GM23338 (cell line): ENCODE results near the gene ELAVL2. TPM values are rescaled to one million over a fixed set of nuclear protein-coding genes. Genes with fewer than 3 reads are reported as not detected.

ENCODE experiments used
- ATAC-seq: fragments of 200-7000 bp; cut with Tn5 transposase; 3 replicates; pipeline ENCODE4 v1.9.1; 2020
- DNase-seq: peaks from one replicate; pipeline ENCODE4 v3.0.0-alpha.2; 2015; ENCODE audit warnings: low spot score
- H2AFZ ChIP-seq: fragments of 200-600 bp; sonication (generic); 2 replicates; pipeline ENCODE4 v1.8.0; 2016; ENCODE audit warnings: antibody characterized with exemption, mild to moderate bottlenecking, moderate library complexity
- H3F3A ChIP-seq: fragments of 200-600 bp; sonication (generic); replicated peaks from 2 replicates; pipeline ENCODE4 v1.8.0; 2017; ENCODE audit warnings: antibody characterized with exemption, mixed run types, low read depth
- H3K27ac ChIP-seq: fragments of 200-600 bp; sonication (generic); 2 replicates; pipeline ENCODE4 v1.6.1; 2016; ENCODE audit warnings: low read depth
- H3K27me3 ChIP-seq: fragments of 200-600 bp; sonication (generic); 2 replicates; pipeline ENCODE4 v1.8.0; 2016; ENCODE audit warnings: mild to moderate bottlenecking, mixed run types, moderate library complexity; ENCODE audit not compliant: insufficient read depth
- H3K36me3 ChIP-seq: fragments of 200-600 bp; sonication (generic); 2 replicates; pipeline ENCODE4 v1.8.0; 2016; ENCODE audit warnings: mild to moderate bottlenecking; ENCODE audit not compliant: insufficient read depth
- H3K4me1 ChIP-seq: fragments of 200-600 bp; sonication (generic); 2 replicates; pipeline ENCODE4 v1.8.0; 2016; ENCODE audit warnings: mild to moderate bottlenecking, moderate library complexity; ENCODE audit not compliant: insufficient read depth
- H3K4me2 ChIP-seq: fragments of 200-600 bp; sonication (generic); 2 replicates; pipeline ENCODE4 v1.7.1; 2017; ENCODE audit warnings: mixed run types
- H3K4me3 ChIP-seq: fragments of 200-600 bp; sonication (generic); 2 replicates; pipeline ENCODE4 v1.6.1; 2016; ENCODE audit warnings: mixed run types
- H3K79me2 ChIP-seq: fragments of 200-600 bp; sonication (generic); replicated peaks from 2 replicates; pipeline ENCODE4 v1.8.0; 2017; ENCODE audit warnings: mild to moderate bottlenecking; ENCODE audit not compliant: insufficient read depth
- H3K9me2 ChIP-seq: fragments of 200-600 bp; sonication (generic); 2 replicates; pipeline ENCODE4 v1.8.0; 2017; ENCODE audit not compliant: insufficient read depth
- H4K20me1 ChIP-seq: fragments of 200-600 bp; sonication (generic); replicated peaks from 2 replicates; pipeline ENCODE4 v1.8.0; 2017; ENCODE audit warnings: mild to moderate bottlenecking; ENCODE audit not compliant: insufficient read depth
- H3K27ac Mint-ChIP-seq: 2 replicates; pipeline ENCODE4 v1.8.0; 2020; ENCODE audit warnings: inconsistent platforms, mild to moderate bottlenecking, moderate library complexity, mixed read lengths
- H3K27me3 Mint-ChIP-seq: 3 replicates; pipeline ENCODE4 v1.8.0; 2022; ENCODE audit warnings: low read depth, mild to moderate bottlenecking, moderate library complexity, mixed read lengths, inconsistent platforms; ENCODE audit not compliant: insufficient read depth, poor library complexity
- H3K36me3 Mint-ChIP-seq: 3 replicates; pipeline ENCODE4 v1.8.0; 2021; ENCODE audit warnings: low read depth, mild to moderate bottlenecking, inconsistent platforms, moderate library complexity, mixed read lengths
- H3K4me1 Mint-ChIP-seq: 3 replicates; pipeline ENCODE4 v1.8.0; 2020; ENCODE audit warnings: mild to moderate bottlenecking, inconsistent platforms, mixed read lengths
- H3K4me3 Mint-ChIP-seq: 3 replicates; pipeline ENCODE4 v1.8.0; 2021; ENCODE audit warnings: moderate library complexity, mild to moderate bottlenecking, inconsistent platforms, mixed read lengths
- H3K9me3 Mint-ChIP-seq: 3 replicates; pipeline ENCODE4 v1.8.0; 2020; ENCODE audit warnings: moderate library complexity, mild to moderate bottlenecking, inconsistent platforms, mixed read lengths
- CREB1 ChIP-seq: fragments of 250-450 bp; sonication (Bioruptor Pico); IDR thresholded peaks from 2 replicates; pipeline ENCODE4 v1.5.0; 2020; ENCODE audit warnings: low read depth, mild to moderate bottlenecking, moderate library complexity
- CTCF ChIP-seq, 2 experiments: fragments of 200-600 bp in 1 of 2; sonication (generic) in 1 of 2; conservative IDR thresholded peaks; 2 replicates each; pipeline versions ENCODE4 v1.5.1 to v1.6.1; 2016 to 2017; ENCODE audit warnings: antibody characterized with exemption in 2 of 2, low read depth in 2 of 2, mild to moderate bottlenecking in 2 of 2, moderate library complexity in 1 of 2
- ETS1 ChIP-seq: IDR thresholded peaks from 2 replicates; pipeline ENCODE4 v1.6.1; 2016; ENCODE audit warnings: antibody characterized with exemption
- EZH2phosphoT487 ChIP-seq: fragments of 200-600 bp; sonication (generic); IDR thresholded peaks from one replicate; pipeline ENCODE4 v1.8.1; 2018; ENCODE audit warnings: antibody characterized with exemption; ENCODE audit not compliant: unreplicated experiment
- NANOG ChIP-seq: IDR thresholded peaks from 2 replicates; pipeline ENCODE4 v1.6.1; 2016; ENCODE audit warnings: antibody characterized with exemption, borderline replicate concordance
- POLR2AphosphoS5 ChIP-seq: IDR thresholded peaks from 2 replicates; pipeline ENCODE4 v1.6.1; 2016; ENCODE audit warnings: antibody characterized with exemption, low read depth
- STAT1 ChIP-seq: IDR thresholded peaks from one replicate; pipeline ENCODE4 v1.6.1; 2016; ENCODE audit warnings: antibody characterized with exemption; ENCODE audit not compliant: unreplicated experiment
- ZNF114 ChIP-seq: fragments of 250-450 bp; sonication (Bioruptor Pico); IDR thresholded peaks from 2 replicates; pipeline ENCODE4 v1.5.0; 2020; ENCODE audit warnings: mild to moderate bottlenecking, moderate library complexity
- polyA plus RNA-seq: library from polyadenylated mRNA; unstranded; fragments of >200 nt; fragmentation: Nextera tagmentation; extraction: Ambion mirVana; gene quantifications from 2 replicates; pipeline ENCODE4 v1.2.1, GENCODE V29; 2016
- total RNA-seq: library from RNA; depleted of rRNA; stranded (reverse); fragments of >200 nt; shearing (Covaris generic); gene quantifications from 2 replicates; pipeline ENCODE4 v1.2.3, GENCODE V29; 2014
- TF ChIP-seq, protein P1 (sequence below): fragments of 250-450 bp; sonication (Bioruptor Pico); IDR thresholded peaks from 2 replicates; pipeline ENCODE4 v1.5.0; 2020; ENCODE audit warnings: mild to moderate bottlenecking, moderate library complexity
- TF ChIP-seq, protein P2 (sequence below): IDR thresholded peaks from one replicate; pipeline ENCODE4 v1.6.1; 2018; ENCODE audit warnings: antibody characterized with exemption; ENCODE audit not compliant: unreplicated experiment

ELAVL2 gene
- total and polyA plus RNA-seq, 2 experiments from 2014 or later = 18.6 to 42.4 TPM

GRCh38 chr9:23819403-23819802, 6.6 kb downstream of the ELAVL2 start:
- DNase-seq (peak; percentile 57), ATAC-seq (no peak)
- Histone ChIP-seq H3K4me3 (peak overlapping the region; percentile 78), H3K36me3 (no peaks in the 10 kb centered on the region), H4K20me1 (peaks cover 12% of the 10 kb centered on the region), H3F3A (no peaks in the 10 kb centered on the region), H3K79me2 (peaks cover 83% of the 10 kb centered on the region), H3K4me2 (peak overlapping the region; percentile 99), H2AFZ (no peak overlapping the region), H3K9me2 (no peaks in the 10 kb centered on the region), H3K4me1 (peaks cover 55% of the 10 kb centered on the region), H3K27me3 (peaks cover 17% of the 10 kb centered on the region), H3K27ac (no peak overlapping the region)
- H3K36me3 Mint-ChIP-seq = no peaks in the 10 kb centered on the region; the same call in 2 of the 3 replicates
- TF ChIP-seq POLR2AphosphoS5 (no peak), NANOG (no peak), ETS1 (no peak), CTCF (conservative IDR thresholded peaks at IDR 0.05; ENCODE audit: low read depth in 2 of 2) (no peak), EZH2phosphoT487 (no peak), STAT1 (no peak), CREB1 (no peak), ZNF114 (CRISPR knock-in tag) (no peak)
- TF ChIP-seq, protein P1, sequence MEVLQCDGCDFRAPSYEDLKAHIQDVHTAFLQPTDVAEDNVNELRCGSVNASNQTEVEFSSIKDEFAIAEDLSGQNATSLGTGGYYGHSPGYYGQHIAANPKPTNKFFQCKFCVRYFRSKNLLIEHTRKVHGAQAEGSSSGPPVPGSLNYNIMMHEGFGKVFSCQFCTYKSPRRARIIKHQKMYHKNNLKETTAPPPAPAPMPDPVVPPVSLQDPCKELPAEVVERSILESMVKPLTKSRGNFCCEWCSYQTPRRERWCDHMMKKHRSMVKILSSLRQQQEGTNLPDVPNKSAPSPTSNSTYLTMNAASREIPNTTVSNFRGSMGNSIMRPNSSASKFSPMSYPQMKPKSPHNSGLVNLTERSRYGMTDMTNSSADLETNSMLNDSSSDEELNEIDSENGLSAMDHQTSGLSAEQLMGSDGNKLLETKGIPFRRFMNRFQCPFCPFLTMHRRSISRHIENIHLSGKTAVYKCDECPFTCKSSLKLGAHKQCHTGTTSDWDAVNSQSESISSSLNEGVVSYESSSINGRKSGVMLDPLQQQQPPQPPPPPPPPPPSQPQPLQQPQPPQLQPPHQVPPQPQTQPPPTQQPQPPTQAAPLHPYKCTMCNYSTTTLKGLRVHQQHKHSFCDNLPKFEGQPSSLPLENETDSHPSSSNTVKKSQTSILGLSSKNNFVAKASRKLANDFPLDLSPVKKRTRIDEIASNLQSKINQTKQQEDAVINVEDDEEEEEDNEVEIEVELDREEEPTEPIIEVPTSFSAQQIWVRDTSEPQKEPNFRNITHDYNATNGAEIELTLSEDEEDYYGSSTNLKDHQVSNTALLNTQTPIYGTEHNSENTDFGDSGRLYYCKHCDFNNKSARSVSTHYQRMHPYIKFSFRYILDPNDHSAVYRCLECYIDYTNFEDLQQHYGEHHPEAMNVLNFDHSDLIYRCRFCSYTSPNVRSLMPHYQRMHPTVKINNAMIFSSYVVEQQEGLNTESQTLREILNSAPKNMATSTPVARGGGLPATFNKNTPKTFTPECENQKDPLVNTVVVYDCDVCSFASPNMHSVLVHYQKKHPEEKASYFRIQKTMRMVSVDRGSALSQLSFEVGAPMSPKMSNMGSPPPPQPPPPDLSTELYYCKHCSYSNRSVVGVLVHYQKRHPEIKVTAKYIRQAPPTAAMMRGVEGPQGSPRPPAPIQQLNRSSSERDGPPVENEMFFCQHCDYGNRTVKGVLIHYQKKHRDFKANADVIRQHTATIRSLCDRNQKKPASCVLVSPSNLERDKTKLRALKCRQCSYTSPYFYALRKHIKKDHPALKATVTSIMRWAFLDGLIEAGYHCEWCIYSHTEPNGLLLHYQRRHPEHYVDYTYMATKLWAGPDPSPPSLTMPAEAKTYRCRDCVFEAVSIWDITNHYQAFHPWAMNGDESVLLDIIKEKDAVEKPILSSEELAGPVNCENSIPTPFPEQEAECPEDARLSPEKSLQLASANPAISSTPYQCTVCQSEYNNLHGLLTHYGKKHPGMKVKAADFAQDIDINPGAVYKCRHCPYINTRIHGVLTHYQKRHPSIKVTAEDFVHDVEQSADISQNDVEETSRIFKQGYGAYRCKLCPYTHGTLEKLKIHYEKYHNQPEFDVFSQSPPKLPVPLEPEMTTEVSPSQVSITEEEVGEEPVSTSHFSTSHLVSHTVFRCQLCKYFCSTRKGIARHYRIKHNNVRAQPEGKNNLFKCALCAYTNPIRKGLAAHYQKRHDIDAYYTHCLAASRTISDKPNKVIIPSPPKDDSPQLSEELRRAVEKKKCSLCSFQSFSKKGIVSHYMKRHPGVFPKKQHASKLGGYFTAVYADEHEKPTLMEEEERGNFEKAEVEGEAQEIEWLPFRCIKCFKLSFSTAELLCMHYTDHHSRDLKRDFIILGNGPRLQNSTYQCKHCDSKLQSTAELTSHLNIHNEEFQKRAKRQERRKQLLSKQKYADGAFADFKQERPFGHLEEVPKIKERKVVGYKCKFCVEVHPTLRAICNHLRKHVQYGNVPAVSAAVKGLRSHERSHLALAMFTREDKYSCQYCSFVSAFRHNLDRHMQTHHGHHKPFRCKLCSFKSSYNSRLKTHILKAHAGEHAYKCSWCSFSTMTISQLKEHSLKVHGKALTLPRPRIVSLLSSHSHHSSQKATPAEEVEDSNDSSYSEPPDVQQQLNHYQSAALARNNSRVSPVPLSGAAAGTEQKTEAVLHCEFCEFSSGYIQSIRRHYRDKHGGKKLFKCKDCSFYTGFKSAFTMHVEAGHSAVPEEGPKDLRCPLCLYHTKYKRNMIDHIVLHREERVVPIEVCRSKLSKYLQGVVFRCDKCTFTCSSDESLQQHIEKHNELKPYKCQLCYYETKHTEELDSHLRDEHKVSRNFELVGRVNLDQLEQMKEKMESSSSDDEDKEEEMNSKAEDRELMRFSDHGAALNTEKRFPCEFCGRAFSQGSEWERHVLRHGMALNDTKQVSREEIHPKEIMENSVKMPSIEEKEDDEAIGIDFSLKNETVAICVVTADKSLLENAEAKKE (CRISPR knock-in tag) = no peak
- TF ChIP-seq, protein P2, sequence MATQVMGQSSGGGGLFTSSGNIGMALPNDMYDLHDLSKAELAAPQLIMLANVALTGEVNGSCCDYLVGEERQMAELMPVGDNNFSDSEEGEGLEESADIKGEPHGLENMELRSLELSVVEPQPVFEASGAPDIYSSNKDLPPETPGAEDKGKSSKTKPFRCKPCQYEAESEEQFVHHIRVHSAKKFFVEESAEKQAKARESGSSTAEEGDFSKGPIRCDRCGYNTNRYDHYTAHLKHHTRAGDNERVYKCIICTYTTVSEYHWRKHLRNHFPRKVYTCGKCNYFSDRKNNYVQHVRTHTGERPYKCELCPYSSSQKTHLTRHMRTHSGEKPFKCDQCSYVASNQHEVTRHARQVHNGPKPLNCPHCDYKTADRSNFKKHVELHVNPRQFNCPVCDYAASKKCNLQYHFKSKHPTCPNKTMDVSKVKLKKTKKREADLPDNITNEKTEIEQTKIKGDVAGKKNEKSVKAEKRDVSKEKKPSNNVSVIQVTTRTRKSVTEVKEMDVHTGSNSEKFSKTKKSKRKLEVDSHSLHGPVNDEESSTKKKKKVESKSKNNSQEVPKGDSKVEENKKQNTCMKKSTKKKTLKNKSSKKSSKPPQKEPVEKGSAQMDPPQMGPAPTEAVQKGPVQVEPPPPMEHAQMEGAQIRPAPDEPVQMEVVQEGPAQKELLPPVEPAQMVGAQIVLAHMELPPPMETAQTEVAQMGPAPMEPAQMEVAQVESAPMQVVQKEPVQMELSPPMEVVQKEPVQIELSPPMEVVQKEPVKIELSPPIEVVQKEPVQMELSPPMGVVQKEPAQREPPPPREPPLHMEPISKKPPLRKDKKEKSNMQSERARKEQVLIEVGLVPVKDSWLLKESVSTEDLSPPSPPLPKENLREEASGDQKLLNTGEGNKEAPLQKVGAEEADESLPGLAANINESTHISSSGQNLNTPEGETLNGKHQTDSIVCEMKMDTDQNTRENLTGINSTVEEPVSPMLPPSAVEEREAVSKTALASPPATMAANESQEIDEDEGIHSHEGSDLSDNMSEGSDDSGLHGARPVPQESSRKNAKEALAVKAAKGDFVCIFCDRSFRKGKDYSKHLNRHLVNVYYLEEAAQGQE = no peak
- peaks cover 10% of the 10 kb centered on the region for H3K27me3 Mint-ChIP-seq
- no peaks in the 10 kb centered on the region; the same call in 1 of the 3 replicates for H3K9me3 Mint-ChIP-seq
- H3K4me3 Mint-ChIP-seq = peak overlapping the region; percentile 90; the same call in 2 of the 3 replicates
- no peak overlapping the region for H3K27ac Mint-ChIP-seq
- peaks cover 55% of the 10 kb centered on the region for H3K4me1 Mint-ChIP-seq
